GM21367 (cell line): ENCODE measurements around the gene ROBO4.

Experiments used
- ATAC-seq: cut with Tn5 transposase; IDR thresholded peaks from one replicate; pipeline ENCODE4 v1.9.1; 2021; ENCODE audit not compliant: unreplicated experiment

The ROBO4 gene

DNA sequence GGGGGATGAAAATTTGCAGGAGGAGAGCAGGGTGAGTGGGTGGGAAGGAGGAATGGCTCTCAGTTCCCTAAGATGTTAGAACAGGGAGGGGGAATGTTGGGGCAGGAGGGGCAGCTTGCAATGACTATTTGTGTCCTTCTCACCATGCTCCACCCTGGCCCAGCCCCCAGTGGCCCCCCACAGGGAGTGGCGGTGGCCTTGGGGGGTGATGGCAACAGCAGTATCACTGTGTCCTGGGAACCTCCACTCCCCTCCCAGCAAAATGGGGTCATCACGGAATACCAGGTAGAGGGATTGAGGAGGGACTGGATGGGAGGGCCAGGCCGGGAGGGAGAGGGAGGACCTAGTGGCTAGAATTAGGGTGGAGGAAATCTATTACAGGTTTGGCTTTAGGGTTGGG, 22.3 kb downstream of the ROBO4 start:
- no peak for ATAC-seq

DNA sequence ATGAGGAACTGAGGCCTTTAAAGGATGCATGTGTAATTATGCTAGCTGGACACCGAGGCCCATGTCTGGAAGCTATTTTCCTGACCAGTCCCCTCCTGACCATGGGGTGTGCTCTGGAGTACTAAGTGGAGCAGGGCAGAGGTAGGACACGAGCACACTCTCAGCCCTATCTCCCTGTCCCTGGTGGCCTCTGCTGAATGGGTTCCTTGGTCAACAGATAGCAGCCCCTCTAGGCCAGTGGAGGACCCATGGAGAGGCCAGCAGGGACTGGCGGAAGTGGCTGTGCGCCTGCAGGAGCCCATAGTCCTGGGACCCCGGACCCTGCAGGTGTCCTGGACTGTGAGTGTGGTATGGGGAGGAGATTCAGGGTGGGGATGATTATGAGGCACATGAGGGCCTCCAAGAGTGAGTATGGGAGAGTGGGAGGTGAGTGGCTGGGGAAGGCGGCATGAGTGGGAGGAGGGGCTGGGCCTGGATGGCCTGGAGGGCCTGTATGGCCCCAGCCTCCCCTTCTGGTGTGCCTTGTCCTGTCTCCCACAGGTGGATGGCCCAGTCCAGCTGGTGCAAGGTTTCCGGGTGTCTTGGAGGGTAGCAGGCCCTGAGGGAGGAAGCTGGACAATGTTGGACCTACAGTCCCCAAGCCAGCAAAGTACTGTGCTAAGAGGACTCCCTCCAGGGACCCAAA, 23.0 kb downstream of the ROBO4 start:
- ATAC-seq, result no peak

DNA sequence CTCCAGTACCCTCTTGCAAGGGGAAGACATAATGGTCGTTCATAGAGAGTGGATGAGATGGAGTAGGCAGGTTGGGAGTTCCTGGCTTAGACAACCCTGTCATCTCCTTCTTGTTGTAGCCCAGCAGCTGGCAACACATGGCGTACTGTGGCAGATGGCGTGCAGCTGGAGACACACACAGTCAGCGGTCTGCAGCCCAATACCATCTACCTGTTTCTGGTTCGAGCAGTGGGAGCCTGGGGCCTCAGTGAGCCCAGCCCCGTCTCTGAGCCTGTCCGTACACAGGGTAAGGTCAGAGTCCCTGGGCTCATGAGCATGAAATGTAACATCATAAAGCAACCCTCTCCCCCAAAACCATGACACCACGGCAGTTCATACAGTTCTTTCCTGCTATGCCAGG, 23.7 kb downstream of the ROBO4 start:
- no peak for ATAC-seq

DNA sequence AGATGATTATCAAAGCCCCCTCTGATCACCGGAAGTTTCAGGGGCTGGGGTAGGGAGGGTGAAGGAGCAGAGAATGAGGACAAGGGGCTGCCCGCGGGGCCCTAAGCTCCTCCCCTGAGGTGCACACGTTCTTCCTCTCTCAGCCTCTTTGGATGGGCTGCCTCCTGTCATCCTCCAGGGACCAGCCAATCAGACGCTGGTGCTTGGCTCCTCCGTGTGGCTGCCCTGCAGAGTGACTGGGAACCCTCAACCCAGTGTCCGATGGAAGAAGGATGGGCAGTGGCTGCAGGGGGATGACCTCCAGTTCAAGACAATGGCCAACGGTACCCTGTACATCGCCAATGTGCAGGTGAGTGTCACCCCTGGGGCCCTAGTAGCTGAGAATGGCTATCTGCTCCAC, 24.9 kb downstream of the ROBO4 start:
- no peak for ATAC-seq

DNA sequence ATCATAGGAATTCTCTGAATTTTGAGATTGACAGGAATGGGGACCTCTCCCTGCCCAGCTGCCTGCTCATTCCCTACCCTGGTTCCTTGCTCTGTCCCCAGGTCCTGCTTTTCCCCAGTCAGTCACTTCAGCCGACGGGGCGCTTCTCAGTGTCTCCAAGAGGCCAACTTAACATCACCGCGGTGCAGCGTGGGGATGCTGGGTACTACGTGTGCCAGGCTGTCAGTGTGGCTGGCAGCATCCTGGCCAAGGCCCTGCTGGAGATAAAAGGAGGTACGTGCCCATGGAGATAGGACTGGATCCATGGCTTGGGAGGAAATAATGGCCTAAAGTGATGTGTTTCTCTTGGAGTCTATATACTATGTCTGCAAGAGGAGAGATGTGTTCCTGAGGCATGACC, 25.4 kb downstream of the ROBO4 start:
- no peak for ATAC-seq

DNA sequence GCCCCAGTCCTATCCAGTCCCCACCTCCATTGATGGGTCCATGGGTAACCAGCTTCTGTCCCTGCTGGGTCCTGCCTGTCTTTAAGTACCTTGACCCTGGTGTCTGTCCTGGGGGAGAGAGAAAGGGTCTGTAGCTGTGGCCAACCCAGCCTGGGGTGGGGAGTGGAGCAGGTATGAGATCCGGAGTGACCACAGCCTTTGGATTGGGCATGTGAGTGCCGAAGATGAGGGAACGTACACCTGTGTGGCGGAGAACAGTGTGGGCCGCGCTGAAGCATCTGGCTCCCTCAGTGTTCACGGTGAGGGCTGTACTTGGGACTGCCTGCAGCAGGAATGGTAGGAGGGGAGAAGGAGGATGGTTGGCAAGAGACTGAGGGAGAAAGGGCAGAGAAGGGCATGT, 27.2 kb downstream of the ROBO4 start:
- no peak for ATAC-seq

DNA sequence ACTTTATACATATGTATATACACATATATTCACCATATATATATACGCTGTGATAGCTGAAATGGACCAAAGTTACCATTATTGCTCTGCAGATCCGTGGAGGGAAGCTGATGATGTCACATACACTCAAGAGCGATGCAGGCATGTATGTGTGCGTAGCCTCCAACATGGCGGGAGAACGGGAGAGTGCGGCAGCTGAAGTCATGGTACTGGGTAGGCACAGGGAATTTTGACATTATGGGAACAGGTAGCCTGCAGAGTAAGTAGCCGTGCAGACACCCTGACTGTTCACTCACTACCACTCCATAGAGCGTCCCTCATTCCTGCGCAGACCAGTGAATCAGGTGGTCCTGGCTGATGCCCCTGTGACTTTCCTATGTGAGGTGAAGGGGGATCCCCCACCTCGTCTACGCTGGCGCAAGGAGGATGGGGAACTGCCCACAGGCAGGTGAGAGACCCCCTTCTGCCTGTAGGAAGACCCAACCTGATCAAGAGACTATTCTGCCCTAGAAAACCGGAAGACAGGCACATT, 27.7 kb downstream of the ROBO4 start:
- ATAC-seq, result no peak

DNA sequence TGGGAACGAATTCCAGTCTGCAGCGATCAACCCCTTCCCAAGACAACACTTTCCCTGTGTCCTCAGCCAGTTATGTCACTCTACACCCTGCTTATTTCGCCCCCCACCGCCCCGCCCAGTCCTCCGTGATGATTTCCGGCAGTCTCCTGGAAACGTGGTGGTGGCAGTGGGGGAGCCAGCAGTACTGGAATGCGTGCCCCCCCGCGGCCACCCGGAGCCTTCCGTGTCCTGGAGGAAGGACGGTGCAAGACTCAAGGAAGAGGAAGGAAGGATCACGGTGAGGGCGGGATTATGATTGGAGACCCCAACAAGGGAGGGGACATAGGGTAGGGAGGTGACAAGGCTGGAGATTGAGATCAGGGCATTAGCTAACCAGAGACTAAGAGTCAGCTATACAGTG, 28.3 kb downstream of the ROBO4 start:
- ATAC-seq, result no peak

DNA sequence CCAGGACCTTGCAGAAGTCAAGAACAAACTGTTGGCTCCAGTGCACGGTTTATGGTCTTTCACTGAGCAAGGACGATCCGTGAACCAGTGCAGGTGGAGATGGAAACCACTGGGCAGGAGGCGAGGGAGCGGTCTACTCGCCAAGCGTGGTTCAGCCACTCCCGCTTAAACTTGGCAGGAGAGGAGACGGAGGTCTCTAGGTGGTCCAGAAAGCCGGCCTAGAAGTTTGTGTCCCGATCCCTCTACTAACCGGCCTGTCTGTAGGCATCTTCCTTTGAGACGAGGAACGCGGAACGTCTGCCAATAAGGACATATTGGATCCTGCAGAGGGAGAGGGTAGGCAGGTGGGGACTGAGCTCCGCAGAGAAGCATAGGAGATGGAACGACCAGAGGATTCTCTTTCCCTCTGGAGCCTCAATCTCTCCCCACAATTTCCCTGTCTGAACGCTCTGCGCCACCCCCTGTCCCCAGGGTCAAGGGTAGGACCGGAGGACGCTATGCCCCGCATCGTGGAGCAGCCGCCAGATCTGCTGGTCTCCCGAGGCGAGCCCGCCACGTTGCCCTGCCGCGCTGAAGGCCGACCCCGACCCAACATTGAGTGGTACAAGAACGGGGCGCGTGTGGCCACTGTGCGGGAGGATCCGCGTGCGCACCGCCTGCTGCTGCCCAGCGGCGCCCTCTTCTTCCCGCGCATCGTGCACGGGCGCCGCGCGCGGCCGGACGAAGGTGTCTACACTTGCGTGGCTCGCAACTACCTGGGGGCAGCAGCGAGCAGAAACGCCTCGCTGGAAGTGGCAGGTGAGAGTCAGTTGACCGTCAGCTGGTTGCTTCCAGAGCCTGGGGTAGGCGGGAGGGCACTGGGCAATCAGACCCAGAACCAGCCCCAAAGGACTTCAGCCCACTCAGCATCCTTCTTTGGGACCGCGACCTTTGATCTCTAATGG, 29.1 kb downstream of the ROBO4 start:
- no peak for ATAC-seq

DNA sequence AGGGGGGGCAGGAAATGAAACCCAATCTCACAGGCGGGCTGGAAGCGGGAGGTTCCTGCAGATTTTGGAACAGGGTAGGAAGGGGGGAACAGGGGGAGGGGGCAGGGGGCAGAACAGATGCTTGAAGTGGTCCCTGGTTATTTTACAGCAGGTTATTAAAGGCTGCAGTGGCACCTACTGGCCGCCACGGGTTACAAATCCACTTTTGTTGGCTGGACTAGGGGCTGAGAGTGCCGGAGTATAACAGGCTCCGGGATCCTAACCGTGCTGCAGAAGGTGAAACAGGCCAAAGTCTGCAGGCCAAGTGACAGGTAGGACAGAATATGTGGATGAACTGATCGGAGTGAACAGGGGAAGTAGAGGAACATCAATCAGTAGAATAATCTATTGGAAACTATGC, 30.0 kb downstream of the ROBO4 start:
- no peak for ATAC-seq

DNA sequence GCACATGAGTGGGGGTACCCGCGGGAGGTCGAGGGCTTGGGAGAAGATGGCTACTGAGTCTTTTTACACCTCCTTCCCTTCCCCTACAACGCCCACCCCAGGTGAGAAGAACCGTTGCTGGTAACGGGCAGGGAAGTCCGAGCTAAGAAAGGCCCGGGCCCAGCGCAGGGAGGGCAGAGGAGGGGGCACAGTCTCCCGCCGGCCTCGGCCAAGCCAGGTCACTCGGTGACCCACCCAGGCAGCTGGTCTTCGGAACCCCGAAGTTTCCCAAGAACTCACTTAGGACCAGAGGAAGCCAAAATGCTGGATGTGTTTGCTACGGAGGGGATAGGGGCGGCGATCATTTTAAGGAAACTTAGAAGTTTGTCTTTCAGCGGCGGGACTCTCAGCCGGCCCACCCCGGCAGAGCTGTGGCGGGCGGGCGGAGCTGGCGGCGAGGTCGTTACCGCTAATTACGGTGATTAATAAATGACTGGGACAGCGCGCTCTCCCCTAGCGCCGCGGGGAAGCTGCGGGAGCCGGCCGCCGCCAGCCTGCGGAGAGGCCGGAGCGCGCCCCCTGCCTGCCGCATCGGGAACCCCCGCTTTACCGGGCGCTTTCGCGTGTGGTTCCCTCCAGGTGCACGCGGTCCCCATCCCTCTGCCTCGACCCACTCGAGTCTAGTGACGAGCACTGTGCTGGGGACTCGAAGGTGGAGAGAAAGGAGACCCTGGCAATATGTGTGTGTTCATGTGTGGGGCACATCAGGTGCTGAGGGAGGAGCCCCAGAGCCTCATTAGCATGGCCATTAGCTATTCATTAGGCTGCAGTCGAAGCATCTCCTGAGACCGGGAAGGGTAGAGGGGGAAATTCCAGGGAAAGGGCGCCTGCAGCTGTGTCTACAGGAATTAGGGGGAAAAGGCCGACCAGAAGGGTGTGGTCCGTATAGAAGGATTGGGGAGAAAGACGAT, 31.5 kb downstream of the ROBO4 start:
- ATAC-seq, result no peak

DNA sequence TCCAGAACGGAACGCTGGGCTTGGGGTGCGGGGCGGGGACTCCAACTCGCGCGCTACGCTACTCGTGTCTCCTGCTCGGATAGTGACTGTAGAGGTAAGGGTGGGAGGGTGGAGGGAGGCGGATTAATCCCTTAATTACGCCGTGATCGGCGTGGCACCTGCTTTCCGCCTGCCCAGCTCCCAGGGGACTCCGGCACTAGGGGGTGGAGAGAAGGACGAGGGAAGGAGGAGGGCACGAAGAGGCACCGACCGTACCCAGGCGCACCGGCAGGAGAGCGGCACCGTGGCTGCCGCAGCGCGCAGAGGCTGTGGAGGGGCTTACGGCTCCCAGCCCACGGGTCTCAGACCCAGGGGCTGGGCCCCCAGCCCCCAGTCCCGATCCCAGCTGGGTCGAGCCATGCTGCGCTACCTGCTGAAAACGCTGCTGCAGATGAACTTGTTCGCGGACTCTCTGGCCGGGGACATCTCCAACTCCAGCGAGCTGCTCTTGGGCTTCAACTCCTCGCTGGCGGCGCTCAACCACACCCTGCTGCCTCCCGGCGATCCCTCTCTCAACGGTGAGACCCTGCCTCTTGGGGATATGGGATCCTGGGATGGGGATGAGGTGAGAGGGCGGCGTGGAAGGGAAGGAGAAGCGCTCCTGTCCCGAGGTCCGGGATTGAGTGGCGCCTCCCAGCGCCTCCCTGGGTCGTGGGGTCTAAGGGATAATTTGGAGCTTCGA, 32.3 kb downstream of the ROBO4 start, which contains the start of gene ROBO3:
Gene ROBO3 (plus strand): TSS at position 252 of the 721 bp plus-strand sequence. CDS start 146 bp downstream, at position 398.
- no peak for ATAC-seq

DNA sequence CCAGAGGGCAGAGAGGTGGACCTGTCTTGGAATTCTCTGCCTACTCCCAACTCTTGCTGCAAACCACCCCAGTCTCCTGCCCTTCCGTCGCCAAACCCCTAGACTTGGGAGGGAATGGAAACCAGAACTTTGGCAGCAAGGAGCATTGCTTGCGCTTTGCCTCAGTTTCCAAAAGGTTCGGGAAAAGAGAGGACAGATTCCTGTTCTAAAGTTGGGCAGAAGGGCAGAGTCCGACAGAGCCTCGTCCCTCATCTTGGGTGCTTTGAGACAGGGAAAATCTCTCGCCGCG, 32.8 kb downstream of the ROBO4 start:
- no peak for ATAC-seq

DNA sequence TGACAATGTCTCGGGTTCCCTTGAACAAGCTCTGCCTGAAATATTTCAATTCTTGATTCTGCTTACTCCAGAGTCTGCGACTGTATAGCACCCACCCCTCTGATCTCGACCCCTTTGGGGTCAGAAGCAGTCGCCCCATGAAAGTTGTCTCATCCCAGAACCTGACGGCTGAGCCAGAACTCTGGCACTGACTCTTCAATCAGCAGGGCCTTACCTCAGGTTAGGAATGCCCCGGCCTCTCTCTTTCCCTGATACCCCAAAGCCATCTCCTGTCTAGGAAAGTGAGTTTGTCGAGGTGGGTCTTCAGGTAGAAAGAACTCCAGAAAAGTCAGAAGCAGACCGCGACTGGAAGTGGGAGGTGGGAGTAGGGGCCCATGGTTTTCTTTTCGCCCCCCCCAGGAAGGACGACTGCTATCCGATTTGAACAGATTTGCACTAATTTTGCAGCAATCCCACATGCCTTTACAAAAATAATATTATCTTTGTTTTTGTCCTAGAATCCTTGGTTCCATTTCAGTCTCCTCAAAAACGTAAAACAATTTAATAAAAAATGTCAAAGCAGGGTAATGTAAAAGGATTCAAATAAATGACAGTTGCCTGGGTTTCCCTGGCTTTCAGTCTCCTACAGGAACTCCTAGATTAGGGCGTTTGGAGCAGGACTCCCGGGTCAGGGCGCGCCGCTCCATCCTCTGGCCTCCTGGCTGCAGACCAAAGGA, 33.3 kb downstream of the ROBO4 start:
- no peak for ATAC-seq

DNA sequence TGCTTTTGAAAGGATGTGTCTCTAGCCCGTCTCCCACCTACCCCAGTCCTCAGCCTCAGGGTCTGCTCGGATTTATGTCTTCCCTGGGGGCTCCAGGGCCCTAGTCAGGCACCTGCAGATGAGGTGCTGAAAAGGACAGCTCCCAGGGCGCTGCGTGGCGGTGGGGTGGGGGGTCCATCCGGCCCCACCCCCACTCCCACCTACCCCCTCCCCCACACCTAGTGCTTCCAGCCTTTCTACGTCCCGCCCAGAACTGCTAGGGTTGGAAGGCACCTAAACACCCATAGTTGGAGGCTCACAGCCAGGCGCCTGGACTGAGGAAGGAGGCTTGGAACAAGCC, 33.9 kb downstream of the ROBO4 start:
- ATAC-seq, result no peak

DNA sequence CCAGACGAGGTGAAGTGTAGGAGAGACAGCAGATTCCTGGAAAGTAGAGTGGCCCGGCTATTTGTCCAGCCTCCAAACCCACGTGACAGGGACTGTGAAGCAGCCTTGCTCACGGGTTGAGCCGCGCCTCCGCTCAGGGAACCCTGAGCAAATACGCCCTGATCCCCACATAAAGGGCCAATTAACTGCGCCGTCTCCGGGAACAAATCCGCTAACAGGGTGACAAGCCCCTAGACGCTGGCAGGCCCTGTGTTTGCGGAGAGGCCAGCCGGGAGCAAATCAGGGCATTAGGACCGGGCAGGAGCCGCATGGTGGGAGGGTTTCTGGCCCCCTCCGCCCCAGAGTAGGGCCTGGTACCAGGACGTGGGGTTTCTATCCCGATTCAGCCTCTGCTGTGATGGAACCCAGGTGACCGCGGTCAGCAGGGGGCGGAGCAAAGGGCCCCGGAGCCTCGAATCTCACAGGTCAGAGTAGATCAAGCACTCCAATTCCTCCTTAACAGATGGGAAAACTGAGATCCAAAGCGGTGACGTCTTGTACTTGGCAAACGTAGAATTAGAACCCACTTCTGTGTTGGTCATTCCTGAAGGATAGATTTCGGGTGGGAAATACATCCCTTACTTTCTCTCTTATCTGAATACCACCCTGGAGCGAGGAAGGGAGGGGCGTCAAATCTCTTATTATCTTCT, 34.4 kb downstream of the ROBO4 start:
- no peak for ATAC-seq

DNA sequence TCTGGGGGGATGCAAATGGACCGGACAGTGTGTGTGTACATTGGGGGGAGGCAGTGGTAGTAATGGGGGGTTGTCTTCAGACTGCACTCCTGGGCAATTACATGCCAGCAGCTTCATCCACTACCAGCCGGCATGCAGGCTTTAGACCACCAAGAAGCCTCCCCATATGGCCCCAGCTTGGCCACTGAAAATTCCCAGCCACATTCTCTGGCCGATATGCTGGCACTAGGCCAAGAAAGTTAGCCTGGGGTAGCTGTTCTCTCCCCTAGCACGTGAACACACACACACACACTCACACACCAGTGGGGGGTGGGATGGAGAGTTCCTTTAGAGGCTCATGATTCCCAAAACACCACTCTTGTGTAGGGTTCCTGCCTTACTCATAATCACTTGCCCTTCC, 36.0 kb downstream of the ROBO4 start:
- ATAC-seq, result no peak

DNA sequence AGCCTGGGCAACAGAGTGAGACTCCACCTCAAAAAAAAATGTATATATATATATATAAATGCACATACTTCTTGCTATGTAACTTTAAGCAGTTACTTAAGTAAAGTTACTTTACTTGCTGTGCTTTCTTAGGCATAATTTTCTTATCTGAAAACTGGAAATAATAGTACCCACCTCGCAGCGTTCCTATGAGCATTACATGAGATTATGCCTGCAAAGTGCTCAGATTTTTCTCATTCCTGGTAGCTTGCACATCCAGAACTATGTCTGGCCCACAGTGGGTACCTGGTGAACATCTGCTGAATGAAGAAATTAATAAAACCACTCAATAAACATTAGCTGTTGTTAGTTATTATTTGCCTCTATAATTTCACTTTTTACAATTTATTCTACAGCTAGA, 38.5 kb downstream of the ROBO4 start:
- no peak for ATAC-seq

DNA sequence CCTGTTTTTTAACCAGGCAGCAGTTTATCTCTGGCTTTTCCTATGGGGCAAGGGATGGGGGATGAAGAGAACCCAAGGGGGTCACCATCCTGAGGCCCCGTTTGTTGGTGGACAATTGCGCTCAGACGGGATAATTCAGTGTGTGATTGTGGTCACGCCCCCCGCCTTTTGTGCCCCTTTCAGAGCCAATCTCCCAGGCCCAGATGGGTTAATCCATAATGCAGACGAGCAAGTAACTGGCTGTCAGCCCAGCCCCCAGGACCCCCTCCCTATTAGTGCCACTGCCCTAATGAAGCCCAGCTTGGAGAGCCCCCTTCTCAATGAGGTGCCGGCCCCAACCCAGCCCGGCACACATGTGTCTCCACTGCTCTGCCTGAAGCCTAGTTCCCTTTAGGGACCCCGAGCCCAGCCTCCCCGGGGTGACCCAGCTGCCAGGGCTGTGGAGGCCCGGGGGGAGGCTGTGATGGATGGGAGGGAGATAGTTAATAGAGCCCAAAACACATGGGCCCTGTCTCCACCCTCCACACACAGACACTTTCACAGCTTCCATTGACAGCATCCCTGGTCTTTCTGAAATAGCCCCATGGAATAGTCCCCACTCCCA, 51.5 kb downstream of the ROBO4 start:
- ATAC-seq, result no peak
